Measurements from ENCODE around the gene PDE12. TPM values are rescaled to one million over a fixed set of nuclear protein-coding genes. Genes with fewer than 3 reads are reported as not detected.

The PDE12 gene
- total and polyA plus RNA-seq, 2 of the 8 experiments (the other 6 are each of a cell fraction or from before 2014, with no cell fraction given): 9.0 to 12.1 TPM

DNA sequence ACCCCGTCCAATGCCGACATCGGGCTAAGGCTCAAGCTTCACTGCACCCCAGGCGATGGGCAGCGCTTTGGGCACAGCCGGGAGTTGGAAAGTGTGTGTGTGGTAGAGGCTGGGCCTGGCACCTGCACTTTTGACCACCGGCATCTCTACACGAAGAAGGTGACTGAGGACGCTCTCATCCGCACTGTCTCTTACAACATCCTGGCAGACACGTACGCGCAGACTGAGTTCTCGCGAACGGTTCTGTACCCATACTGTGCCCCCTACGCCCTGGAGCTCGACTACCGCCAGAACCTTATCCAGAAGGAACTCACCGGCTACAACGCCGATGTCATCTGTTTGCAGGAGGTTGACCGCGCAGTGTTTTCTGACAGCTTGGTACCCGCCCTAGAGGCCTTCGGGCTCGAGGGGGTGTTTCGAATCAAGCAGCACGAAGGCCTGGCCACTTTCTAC is 1.0 kb downstream of the PDE12 start:
- no peak overlapping the region for H2BK20ac ChIP-seq (ENCODE audit: low read length)
- H3K14ac ChIP-seq (ENCODE audit: insufficient read length): no peak overlapping the region
- peak overlapping the region; percentile 66 to 87 (median 75) for H3K4me3 ChIP-seq (ENCODE audit: extremely low read depth in 1 of 4, insufficient read depth in 2 of 4, low read depth in 3 of 4, low read length in 4 of 4)
- no peak overlapping the region for H3K27ac ChIP-seq (ENCODE audit: low read depth, low read length)
- H3K4ac ChIP-seq (replicated peaks; ENCODE audit: insufficient read length, low read depth, low read length): no peak overlapping the region
- no peak overlapping the region for H4K5ac ChIP-seq (ENCODE audit: insufficient read length, low read depth, low read length)
- 14% methylated on average over 29 of the region's 29 CpGs; no CpG with 5 or more reads in 1 of the 2 experiments for WGBS, 2 experiments (ENCODE audit: extremely low coverage in 1 of 2, insufficient coverage in 1 of 2, insufficient read length in 1 of 2, insufficient replicate concordance in 2 of 2, low coverage in 1 of 2, low lambda C conversion rate in 2 of 2, missing lambda C conversion rate in 1 of 2)
- H3K4me1 ChIP-seq (replicated peaks in 1 of 4; ENCODE audit: control insufficient read depth in 3 of 4, insufficient read depth in 4 of 4, low read length in 3 of 4): peaks cover 0 to 4% (median 2%) of the 10 kb centered on the region in 4 experiments; a peak in 5 of 7 replicates
- peak overlapping the region; percentile 92 for H4K8ac ChIP-seq (ENCODE audit: extremely low read depth, insufficient read depth, low read length)
- no peak overlapping the region for H2AK5ac ChIP-seq (ENCODE audit: low read depth, low read length)
- no peak overlapping the region for H2BK12ac ChIP-seq (ENCODE audit: low read depth, low read length)
- H3K23ac ChIP-seq (ENCODE audit: insufficient read length): no peak overlapping the region
- CTCF ChIA-PET (ENCODE audit: partially characterized antibody): interaction anchor here (1.0 kb wide), 1 partner anchor 26 kb away, joined by 3 read pairs; no protein-coding TSS in a partner anchor
- peaks cover 19% of the 10 kb centered on the region for H3K23me2 ChIP-seq (ENCODE audit: low read depth, low read length)
- peaks cover 0 to 8% (median 0%) of the 10 kb centered on the region in 4 experiments; a peak in 3 of 8 replicates for H3K36me3 ChIP-seq (ENCODE audit: control insufficient read depth in 2 of 4, insufficient read depth in 4 of 4, low read length in 3 of 4)
- peaks cover 0 to 14% of the 10 kb centered on the region in 2 experiments for H4K20me1 ChIP-seq (replicated peaks in 1 of 2; ENCODE audit: control insufficient read depth in 1 of 2, insufficient read depth in 2 of 2, low read length in 2 of 2)
- POLR2A ChIA-PET (ENCODE audit: partially characterized antibody): interaction anchor here (1.2 to 5.7 kb wide), 8 partner anchors 8 to 40 kb away, joined by 3 to 39 read pairs (median 7); partner anchors contain the start of genes ARF4 and DNAH12
- DNase-seq (ENCODE audit: low read depth in 1 of 2, low spot score in 2 of 2) (no peak), FAIRE-seq (no peak)
- H2BK120ac ChIP-seq (replicated peaks; ENCODE audit: low read depth, low read length): no peak overlapping the region
- no peak overlapping the region for H2AFZ ChIP-seq (ENCODE audit: low read length)
- peaks cover 6% of the 10 kb centered on the region for H3K79me1 ChIP-seq (ENCODE audit: low read depth, low read length)
- peaks cover 0 to 13% of the 10 kb centered on the region in 2 experiments; a peak in 2 of 4 replicates for H3K79me2 ChIP-seq (ENCODE audit: control insufficient read depth in 1 of 2, insufficient read depth in 2 of 2, low read length in 2 of 2)
- no peak overlapping the region for H2BK5ac ChIP-seq (ENCODE audit: low read depth, low read length)
- no peak overlapping the region for H2BK15ac ChIP-seq (ENCODE audit: low read length)
- H3K18ac ChIP-seq (ENCODE audit: extremely low read depth, low read length): no peak overlapping the region
- no peaks in the 10 kb centered on the region; a peak in 2 of 7 replicates for H3K27me3 ChIP-seq (replicated peaks in 1 of 4; ENCODE audit: control insufficient read depth in 3 of 4, extremely low read depth in 1 of 4, insufficient read depth in 3 of 4, low read length in 3 of 4)
- no peak overlapping the region for H3K56ac ChIP-seq (replicated peaks; ENCODE audit: insufficient read length, low read depth, low read length)
- peak overlapping the region; percentile 95 to 100 for H3K4me2 ChIP-seq (ENCODE audit: insufficient read depth in 1 of 2, low read depth in 2 of 2, low read length in 2 of 2)
- peak overlapping the region; percentile 54 to 79 (median 75) for H3K9ac ChIP-seq (replicated peaks in 1 of 4; ENCODE audit: extremely low read depth in 1 of 4, low read depth in 3 of 4, low read length in 3 of 4)
- no peak overlapping the region for H4K91ac ChIP-seq (replicated peaks; ENCODE audit: insufficient read length, low read length)
- H3K9me3 ChIP-seq (ENCODE audit: insufficient read depth in 2 of 2, low read depth in 1 of 2, low read length in 1 of 2): no peaks in the 10 kb centered on the region
- TF ChIP-seq HDAC2 (IDR thresholded peaks at IDR 0.05; ENCODE audit: borderline replicate concordance in 1 of 2, low read depth in 2 of 2, low read length in 2 of 2): no peak
- TF ChIP-seq SAP30 (IDR thresholded peaks at IDR 0.05; ENCODE audit: insufficient read depth, insufficient replicate concordance, low read length): peak; percentile 42
- TF ChIP-seq GTF2F1 (IDR thresholded peaks at IDR 0.05; ENCODE audit: borderline replicate concordance, low read depth, low read length): no peak
- TF ChIP-seq RNF2 (IDR thresholded peaks at IDR 0.05; ENCODE audit: borderline replicate concordance, low read depth, low read length, missing control alignments, poor library complexity, severe bottlenecking): no peak
- no peak for TF ChIP-seq HDAC6 (IDR thresholded peaks at IDR 0.05; ENCODE audit: low read depth, low read length)
- no peak for TF ChIP-seq EP300 (IDR thresholded peaks at IDR 0.05; ENCODE audit: borderline replicate concordance in 1 of 2, low read depth in 2 of 2, low read length in 2 of 2)
- 0 out of 2 replicates have a peak, but pooled peaks have one; percentile 27 for TF ChIP-seq RBBP5 (IDR thresholded peaks at IDR 0.05; ENCODE audit: borderline replicate concordance, low read depth, low read length)
- no peak for TF ChIP-seq CEBPB (IDR thresholded peaks at IDR 0.05; ENCODE audit: low read depth, low read length)
- no peak for TF ChIP-seq RXRA (IDR thresholded peaks at IDR 0.05; ENCODE audit: insufficient read depth, low read depth, low read length)
- no peak for TF ChIP-seq FOSL1 (IDR thresholded peaks at IDR 0.05; ENCODE audit: insufficient read depth, low read depth, low read length)
- TF ChIP-seq KDM1A (IDR thresholded peaks at IDR 0.05; ENCODE audit: borderline replicate concordance, low read length): no peak
- TF ChIP-seq BACH1 (IDR thresholded peaks at IDR 0.05; ENCODE audit: low read length): no peak

All from H1 (cell line).